ENCODE measurements around the gene LRRC36. TPM values are rescaled to one million over a fixed set of nuclear protein-coding genes. Genes with fewer than 3 reads are reported as not detected.
"Not testable (repeated sequence)": the region's sequence is repeated elsewhere in the genome, so short reads cannot be mapped to it uniquely, and the experiment has no call there.

Gene LRRC36
- polyA plus RNA-seq, 4 donors, result 3.5 to 4.6 (median 3.9) TPM

DNA sequence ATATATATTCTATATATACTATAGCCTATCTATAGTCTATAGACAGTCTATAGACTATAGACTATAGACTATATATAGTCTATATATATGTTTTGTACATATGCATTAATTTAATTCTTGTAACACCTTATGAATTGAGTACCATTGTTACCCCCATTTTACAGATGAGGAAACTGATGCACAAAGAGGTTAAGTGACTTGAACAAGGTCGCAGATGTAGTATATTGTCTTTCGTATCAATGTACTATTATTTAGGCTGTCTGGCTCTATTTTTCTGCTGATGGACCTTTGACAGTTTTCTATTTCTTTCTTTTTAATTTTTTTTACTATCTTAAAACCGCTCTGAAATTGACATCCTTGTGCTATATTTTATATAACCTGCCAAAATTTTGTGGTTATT is 14.6 kb downstream of the LRRC36 start:
- no peak for DNase-seq (ENCODE audit: low read depth in 4 of 4, low spot score in 3 of 4)

DNA sequence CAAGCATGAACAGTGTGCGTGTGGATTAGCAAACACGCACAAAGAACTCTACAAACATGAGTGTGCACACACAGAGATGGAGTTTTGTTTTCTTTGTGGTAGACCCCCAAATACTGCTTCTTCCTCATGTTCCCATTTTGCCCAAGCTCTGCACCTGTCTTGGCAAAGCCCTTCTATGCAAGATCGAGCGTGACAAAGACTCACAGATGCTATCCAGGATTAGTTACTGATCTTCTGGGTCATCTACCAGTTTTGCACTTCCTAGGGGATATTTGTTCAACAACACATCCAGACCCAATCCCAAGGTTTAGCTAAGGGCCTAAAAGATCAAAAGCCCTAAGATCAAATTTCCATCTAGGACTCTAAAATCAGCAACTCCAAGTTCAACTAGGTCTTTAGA is 16.0 kb downstream of the LRRC36 start:
- no peak for DNase-seq (ENCODE audit: low read depth in 4 of 4, low spot score in 3 of 4)

DNA sequence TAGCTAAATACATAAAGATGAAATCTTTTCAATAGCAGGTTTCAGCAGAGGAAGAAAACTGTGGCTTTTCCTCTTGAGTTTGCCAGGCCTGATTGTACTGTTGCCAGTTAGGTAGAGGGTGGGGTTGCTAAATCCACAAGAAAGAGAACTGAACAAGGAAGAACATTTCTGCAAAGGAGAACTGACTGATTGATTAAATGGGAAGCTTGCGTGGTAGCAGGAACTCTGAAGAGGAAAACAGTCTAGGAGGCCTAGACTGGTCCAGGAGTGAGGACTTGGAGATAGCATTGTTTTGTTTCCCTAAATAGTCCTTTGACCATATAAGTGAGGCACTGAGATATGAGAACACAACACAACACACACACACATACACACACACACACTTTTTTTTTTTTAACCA is 18.8 kb downstream of the LRRC36 start:
- no peak for DNase-seq (ENCODE audit: low read depth in 4 of 4, low spot score in 3 of 4)

DNA sequence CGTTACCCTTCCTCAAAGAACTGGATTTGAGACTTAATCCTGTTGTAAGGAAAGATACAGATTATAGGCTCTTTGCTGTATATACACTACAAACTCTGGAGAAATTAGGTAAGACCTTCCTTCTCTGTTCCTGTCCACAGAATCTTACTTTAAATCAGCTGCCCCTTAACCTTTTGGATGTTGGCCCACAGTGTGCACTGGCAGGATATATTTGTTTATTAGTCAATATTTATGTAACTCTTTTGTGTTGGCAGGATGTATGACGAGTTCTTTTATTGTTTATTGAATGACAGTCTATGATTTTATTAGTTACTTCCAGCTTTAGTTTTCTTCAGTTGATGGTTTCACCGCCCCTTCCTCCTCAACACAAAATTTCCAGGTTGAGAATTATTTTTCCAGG is 19.7 kb downstream of the LRRC36 start:
- no peak for DNase-seq (ENCODE audit: low read depth in 4 of 4, low spot score in 3 of 4)

DNA sequence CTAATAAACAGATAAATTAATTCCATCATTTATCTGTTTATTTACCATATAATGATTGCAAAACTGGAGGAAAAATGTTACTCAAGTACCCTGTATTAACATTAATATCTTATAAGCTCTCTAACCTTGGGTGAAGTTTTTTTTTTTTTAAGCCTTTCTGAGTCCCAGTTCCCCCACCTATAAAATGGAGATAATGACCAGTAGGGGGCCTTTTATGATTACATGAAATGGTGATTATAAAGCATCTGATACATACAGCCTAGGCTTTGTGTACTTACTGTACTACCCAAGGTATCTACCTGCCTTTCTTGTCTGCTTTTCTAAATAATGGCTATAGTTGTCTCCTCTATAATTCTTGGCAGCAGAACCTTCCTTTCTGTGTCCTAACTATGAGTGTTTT is 22.6 kb downstream of the LRRC36 start:
- DNase-seq (ENCODE audit: low read depth in 4 of 4, low spot score in 3 of 4), result no peak

DNA sequence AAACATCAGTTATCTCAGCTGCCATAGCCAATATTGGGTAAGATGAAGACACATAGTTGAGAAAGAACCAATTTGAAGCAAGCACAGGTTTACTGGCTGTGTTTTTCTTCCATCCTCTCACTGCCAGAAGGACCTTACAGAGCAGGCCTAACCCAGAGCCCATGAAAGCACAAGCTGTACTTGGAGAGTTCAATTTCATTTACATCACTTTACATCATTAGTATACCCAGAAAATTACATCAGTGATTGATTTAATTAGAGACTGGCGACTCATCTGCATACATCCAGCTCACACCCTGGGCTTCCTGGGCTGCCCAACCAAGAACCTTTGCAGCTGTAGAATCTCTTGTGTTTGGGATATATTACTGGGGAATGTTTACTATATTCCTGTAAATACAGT is 23.7 kb downstream of the LRRC36 start:
- no peak for DNase-seq (ENCODE audit: low read depth in 4 of 4, low spot score in 3 of 4)

DNA sequence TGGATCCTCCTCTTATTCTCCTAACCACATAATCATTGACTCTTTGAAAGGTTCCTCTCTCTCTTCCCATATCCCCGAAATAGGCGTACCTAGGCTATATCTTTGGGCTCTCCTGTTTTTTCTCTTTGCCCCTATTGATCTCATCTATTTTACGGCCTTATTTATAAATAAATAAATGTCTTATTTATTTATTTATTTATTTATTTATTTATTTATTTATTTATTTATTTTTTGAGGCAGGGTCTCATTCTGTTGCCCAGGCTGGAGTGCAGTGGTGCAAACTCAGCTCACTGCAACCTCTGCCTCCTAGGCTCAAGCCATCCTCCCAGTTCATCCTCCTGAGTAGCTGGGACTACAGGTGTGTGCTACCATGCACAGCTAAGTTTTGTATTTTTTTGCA is 25.8 kb downstream of the LRRC36 start:
- DNase-seq (ENCODE audit: low read depth in 4 of 4, low spot score in 3 of 4), result not testable (repeated sequence)

DNA sequence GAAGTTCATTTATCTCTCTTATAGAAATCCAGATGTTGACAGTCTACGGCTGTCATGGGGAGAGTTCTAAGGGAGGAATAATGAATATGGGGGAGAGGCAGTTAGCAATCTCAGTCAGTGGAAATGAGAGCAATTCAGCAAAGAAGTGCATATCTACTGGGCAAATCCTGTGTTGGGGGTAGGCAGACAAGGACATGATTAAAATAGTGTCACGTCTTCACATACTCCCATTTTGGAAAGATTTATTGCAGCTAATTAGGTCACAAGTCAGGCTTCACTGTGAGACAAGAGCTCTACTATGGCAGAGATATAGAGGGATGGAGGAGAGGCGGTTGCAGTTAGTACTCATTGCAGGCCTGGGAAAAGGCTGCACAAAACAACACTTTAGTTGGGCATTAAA is 29.8 kb downstream of the LRRC36 start:
- DNase-seq (ENCODE audit: low read depth in 4 of 4, low spot score in 3 of 4), result peak; percentile 31 to 67 (median 56)

DNA sequence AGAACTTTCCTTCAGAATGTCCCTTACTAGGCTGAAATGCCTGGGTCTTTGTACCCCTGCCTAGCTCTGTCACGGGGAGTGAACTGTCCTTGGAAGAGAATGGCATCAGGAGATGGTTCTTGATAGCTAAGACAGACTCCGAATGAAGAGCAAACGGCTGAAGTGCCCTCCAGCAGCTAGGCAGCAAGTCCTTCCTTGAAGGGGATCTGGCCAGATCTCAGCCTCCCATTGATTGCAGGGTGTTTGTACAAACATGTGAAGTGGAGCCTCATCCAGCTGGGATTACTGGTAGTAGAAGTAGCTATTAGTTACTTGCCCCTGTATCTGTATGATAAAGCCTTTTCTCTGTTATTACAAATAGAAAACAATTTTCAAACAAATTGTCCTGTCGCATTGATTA is 30.9 kb downstream of the LRRC36 start:
- no peak for DNase-seq (ENCODE audit: low read depth in 4 of 4, low spot score in 3 of 4)

DNA sequence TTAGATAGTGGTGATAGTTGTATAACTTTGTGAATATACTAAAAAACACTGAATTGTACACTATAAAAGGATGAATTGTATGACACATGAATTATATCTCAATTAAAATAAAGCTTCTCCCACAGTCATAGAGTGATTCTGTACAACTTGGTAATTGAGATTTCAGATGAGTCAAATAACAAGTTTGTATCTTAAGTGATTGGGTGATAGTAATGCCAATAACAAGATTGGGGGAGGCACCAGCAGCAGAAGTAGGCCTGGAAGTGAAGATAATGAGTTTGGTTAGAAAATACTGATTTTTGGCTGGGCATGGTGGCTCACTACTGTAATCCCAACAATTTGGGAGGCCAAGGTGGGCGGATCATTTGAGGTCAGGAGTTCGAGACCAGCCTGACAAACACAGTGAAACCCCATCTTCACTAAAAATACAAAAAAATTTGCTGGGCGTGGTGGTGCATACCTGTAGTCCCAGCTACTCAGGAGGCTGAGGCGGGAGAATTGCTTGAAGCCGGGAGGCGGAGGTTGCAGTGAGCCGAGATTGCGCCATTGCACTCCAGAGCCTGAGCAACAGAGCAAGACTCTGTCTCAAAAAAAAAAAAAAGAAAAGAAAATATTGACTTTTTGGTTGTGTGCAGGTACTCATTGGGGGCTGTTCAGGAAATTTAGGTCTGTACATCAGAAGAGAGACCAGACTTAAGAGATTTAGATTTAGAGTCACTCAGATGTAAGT is 33.1 kb downstream of the LRRC36 start:
- not testable (repeated sequence) for DNase-seq (ENCODE audit: low read depth in 4 of 4, low spot score in 3 of 4)

DNA sequence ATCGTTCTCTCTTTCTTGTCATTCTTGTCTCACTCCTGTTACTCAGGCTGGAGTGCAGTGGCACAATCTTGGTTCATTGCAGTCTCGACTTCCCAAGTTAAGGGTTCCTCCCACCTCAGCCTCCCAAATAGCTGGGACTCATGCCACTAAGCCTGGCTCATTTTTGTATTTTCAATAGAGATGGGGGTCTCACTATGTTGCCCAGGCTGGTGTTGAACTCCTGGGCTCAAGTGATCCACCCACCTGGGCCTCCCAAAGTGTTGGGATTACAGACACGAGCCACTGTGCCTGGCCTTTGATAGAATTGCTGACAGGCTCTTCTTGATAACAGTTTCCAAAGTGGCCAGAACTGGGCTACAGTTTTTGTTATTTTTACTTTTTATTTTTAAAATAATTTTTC is 34.4 kb downstream of the LRRC36 start:
- DNase-seq (ENCODE audit: low read depth in 4 of 4, low spot score in 3 of 4), result no peak

DNA sequence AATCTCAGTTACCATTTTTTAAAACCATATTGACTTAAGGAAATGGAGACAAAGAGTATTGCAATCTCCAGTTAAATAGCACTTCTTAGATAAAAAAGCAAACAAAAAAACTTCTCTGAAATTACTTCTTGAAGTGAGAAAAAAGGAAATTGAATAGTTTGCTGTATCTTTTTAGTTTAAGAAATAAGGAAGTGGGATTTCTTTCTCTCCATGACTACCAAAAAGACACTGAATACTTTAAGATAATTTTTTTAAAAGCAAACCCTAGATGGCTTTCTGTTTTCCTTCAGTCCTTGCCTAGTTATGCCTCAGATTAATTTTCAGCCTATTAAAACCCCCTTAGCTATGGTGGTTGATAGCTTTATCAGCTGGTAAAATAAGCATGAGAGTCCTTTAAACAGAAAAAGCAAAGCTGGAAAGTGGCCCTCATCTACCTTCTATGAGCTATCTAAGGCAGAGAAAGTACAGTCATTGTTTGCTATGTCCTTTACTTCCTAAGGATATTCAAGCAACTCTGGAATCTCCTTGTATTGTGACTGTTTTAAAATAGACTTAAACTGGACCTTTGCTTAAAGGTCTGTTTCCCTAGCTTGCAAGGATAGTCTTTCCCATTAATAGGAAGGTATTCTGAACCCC is 38.1 kb downstream of the LRRC36 start:
- no peak for DNase-seq (ENCODE audit: low read depth in 4 of 4, low spot score in 3 of 4)

DNA sequence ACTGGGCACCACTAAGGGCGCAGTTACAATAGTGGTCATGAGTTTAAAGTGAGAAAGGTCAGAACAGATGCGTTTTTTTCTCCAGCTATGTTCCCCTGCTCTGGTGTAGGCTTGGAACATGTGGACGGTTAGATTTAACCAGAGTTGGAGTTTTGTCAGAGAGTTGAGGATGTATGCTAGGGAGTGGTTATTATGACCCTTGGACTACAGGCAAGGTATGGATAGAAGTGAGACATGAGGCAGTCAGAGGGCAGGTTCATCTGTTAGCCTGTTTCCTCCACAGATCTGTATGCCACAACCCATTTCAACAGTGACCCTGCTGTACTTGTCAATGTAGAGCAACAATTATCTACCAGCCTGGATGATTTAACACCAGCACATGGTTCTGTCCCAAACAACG is 44.0 kb downstream of the LRRC36 start:
- no peak for DNase-seq (ENCODE audit: low read depth in 4 of 4, low spot score in 3 of 4)

DNA sequence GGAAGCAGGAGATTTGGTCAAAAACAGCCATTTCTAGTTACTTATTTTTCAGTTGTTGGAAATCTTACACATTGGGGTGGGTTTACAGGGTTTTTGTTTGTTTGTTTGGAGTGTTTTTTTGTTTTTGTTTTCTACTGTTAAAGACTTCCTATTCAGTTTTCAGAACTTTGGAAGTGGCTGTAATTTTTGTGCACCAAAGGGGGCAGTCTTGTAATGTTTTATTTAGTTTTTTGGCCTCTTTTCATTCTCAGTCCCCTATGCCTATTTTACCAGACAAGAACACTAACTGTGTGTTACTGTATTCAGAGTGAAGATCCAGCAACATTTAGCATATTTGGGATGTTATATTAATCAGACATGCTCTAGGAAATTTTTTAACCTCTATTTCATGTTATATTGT is 46.0 kb downstream of the LRRC36 start:
- DNase-seq (ENCODE audit: low read depth in 4 of 4, low spot score in 3 of 4), result no peak

DNA sequence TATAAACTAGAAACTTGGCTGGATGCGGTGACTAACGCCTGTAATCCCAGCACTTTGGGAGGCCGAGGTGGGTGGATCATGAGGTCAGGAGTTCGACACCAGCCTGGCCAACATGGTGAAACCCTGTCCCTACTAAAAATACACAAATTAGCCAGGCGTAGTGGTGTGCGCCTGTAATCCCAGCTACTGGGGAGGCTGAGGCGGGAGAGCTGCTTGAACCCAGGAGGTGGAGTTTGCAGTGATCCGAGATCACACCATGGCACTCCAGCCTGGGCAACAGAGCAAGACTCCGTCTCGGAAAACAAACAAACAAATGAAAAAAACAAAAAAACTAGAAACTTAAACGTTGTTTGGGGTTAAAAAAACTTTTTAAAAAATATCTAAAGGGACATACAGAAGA is 49.4 kb downstream of the LRRC36 start:
- DNase-seq (ENCODE audit: low read depth in 4 of 4, low spot score in 3 of 4), result not testable (repeated sequence)

DNA sequence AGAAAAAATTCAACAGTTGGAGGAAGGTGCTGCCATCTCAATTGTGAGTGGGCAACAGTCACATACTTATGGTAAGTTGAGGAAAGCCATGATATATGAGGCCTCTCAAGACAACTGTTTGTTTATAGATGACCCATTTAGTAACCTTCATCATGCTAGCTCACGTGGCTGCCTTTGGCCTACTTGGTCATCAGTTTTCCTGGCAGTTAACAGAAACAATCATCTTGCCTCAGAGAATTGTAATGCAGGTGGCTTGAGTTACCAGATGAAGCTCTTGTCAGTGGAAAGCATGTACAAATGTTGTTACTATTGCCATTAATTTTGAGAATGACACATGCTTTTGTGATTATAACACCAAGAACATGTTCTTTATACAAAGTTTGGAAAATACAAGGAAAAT is 52.0 kb downstream of the LRRC36 start:
- no peak for DNase-seq (ENCODE audit: low read depth in 4 of 4, low spot score in 3 of 4)

DNA sequence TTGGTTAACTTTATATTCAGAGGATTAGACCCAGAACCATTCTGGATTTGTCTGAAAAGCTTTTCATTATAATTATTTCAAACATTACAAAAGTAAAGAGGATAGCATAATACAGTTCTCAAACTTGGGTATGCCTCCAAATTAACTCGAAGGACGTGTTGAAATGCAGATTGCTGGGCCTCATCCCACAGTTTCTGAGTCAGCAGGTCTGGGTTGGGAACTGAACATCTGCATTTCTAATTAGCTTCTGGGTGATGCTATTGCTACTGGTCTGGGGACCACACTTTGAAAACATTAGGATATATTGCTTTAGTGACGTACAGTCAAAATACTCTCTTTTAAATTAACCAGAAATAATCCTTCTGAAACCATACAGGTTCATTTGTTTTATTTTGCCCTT is 56.7 kb downstream of the LRRC36 start:
- no peak for DNase-seq (ENCODE audit: low read depth in 4 of 4, low spot score in 3 of 4)

DNA sequence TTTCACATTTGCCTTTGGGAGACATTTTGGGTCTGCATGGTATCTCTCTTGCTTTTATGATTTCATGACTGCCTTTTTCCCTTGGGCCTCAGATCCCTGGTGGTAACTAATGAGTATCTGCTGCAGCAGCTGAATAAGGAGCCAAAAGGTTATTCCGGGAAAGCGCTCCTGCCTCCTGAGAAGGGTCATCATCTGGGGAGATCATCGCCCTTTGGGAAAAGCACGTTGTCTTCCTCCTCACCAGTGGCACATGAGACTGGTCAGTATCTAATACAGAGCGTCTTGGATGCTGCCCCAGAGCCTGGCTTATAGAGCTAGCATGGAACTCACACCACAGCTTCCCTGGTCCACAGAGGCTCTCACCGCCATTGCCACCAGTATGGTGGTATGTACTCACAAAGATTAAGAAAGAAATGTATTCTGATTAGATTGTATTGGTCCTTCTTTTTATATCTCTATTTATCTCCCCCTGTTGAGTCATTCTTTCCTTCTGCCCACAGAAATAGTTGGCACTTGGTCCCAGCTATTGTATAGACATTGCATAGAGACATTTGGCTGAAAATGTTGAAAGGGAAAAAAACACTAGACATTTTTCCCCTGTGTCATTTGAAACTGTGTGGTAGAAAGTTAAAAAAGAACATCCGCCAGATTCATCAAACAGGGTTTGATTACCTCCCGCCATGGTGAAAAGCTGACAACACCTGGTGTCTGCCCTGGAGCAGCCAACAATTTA is 58.3 kb downstream of the LRRC36 start:
- no peak for DNase-seq (ENCODE audit: low read depth in 4 of 4, low spot score in 3 of 4)

DNA sequence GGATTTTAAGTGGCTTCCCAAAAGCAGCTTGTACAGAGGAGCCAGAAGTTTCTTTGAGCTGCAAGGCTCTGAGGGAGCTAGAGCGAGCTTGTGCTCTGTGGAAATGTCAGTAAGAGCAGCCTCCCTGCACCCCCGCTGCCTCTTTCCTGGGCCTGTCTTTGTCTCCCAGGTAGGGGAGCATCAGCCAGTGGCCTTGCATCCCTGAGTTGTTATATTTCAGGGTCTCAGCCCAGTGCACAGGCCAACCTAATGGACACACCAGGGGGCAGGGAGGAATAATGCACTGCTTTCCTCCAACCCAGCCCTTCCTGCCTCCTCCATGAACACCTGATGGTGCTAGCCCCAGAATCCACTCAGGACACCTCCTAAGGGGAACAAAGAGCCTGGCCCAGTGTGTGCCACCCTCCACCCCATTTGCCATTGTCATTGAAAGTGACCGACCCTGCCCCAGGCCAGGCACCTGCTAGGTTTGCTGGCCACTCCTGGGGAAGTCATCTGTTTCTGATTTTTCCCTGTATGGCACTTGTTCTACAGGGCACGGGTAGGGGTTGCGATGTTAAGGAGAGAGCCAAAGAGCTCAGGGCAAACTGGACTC is 60.3 kb downstream of the LRRC36 start:
- DNase-seq (ENCODE audit: low read depth in 4 of 4, low spot score in 3 of 4), result no peak

DNA sequence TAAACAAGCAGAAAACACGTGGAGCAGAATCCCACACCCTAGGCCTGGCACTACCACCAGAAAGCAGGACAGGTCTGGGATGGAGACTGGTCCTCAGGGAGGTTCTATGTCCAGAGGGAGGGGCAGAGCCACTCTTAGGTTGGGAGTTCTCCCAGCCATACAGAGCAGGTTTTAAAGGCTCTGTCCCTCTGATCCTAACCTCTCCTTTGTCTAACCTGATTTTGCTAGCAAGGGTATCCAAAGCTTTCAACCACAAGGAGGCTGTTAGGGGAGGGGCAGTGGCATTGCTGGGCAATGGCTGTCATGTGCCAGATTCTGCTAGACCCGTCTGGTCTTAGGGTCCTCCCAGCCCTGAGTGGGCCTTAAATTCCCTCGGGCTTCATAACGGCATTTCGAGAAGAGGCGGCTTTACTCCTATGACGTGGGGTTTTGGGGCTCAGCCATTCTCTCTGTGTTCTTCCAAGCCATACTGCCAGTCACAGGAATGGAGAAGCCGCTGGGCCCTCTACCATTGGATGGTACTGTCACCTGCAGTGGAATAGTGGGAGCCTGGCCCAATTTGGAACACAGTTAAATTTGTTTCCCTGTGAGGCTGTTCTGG is 61.0 kb downstream of the LRRC36 start:
- DNase-seq (ENCODE audit: low read depth in 4 of 4, low spot score in 3 of 4), result no peak

DNA sequence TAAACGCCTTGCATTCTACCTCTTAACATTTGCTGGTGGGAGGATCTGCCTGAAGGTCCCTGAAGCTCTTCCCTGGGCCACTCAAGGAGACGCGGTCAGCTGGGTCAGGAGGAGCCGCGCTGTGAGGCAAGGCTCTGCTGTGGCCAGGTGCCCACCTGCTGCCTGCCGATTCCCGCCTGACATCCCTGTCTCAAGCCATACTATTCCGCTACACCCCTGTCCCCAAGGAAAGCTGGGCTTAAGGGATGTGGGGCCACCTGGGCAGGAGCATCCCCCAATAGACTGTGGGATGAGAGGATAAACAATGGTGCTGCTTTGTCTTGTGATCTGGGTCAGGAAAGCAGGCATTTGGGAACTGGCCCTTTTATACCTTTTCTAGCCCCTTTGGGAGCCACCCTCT is 61.6 kb downstream of the LRRC36 start:
- DNase-seq (ENCODE audit: low read depth in 4 of 4, low spot score in 3 of 4), result no peak
